GM19240 (cell line): Measurements from ENCODE around the gene CHD9.
"Not testable (repeated sequence)": the region's sequence is repeated elsewhere in the genome, so short reads cannot be mapped to it uniquely, and the experiment has no call there.

Source experiments
- DNase-seq: peaks from one replicate; pipeline ENCODE4 v3.0.0; 2011; ENCODE audit warnings: low spot score; ENCODE audit not compliant: insufficient read length

CHD9 gene

GRCh38 chr16:53045341-53046220, 9.2 kb upstream of the CHD9 start:
- DNase-seq = no peak

DNA sequence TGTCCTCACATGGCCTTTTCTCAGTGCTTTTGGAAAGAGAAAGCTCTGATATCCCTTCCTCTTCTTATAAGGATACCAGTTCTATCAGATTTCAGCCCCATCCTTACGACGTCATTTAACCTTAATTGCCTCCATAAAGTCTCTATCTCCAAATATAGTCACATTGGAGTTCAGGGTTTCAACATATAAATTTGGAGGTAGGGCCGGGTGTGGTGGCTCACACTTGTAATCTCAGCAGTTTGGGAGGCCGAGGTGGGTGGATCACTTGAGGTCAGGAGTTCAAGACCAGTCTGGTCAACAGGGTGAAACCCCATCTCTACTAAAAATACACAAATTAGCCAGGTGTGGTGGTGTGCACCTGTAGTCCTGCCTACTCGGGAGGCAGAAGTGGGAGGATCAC, 7.3 kb upstream of the CHD9 start:
- DNase-seq = not testable (repeated sequence)

GRCh38 chr16:53048139-53048915, 6.5 kb upstream of the CHD9 start:
- no peak for DNase-seq

DNA sequence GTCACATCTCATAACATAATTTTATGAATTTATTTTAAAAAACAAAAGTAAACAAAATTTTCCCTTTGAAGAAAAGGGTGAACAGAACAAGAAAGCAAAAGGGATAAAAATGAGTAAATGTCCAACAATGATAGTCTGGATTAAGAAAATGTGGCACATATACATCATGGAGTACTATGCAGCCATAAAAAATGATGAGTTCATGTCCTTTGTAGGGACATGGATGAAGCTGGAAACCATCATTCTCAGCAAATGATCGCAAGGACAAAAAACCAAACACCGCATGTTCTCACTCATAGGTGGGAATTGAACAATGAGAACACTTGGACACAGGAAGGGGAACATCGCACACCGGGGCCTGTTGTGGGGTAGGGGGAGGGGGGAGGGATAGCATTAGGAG, 3.5 kb upstream of the CHD9 start:
- not testable (repeated sequence) for DNase-seq

- DNase-seq = no peak
These were observed 2.0 kb upstream of the CHD9 start, which contains the start of gene CHD9NB for GRCh38 chr16:53052519-53053501. Gene CHD9NB, minus strand, starts transcription at chr16:53052897. Its CDS starts 8,739 bp downstream, at chr16:53044158.

DNA sequence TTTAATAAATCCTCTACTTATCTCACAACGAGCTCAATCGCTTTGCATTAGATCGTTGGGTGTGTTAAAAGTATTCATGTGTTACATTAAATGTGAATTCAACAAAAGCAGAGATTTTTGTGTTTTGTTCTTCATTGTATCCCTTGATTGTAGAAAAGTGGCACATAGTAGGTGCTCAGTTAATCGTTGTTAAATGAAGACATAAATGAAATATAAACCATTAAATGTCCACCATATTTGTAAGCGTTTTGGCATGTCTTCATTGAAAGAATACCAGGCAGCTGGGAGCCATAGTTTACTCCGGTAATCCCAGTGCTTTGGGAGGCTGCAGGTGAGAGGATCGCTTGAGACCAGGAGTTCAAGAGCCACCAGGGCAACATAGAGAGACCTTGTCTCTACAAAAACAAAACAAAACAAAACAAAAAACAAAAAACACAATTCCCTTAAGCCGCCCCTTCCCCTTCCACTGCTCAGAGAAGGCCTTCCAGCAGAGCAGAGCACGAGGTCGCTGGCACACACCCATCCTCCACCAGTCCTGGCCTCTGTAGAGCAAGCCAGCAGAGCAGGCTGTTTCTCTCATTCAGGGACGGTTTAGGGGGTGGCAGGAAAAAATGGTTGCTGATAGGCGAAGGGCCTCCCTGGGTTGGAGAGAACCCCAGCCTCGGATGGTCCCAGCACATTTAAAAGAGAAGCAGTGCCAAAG, 673 bp upstream of the CHD9 start:
- DNase-seq = no peak

GRCh38 chr16:53055541-53056391, 975 bp downstream of the CHD9 start:
- DNase-seq = no peak

DNA sequence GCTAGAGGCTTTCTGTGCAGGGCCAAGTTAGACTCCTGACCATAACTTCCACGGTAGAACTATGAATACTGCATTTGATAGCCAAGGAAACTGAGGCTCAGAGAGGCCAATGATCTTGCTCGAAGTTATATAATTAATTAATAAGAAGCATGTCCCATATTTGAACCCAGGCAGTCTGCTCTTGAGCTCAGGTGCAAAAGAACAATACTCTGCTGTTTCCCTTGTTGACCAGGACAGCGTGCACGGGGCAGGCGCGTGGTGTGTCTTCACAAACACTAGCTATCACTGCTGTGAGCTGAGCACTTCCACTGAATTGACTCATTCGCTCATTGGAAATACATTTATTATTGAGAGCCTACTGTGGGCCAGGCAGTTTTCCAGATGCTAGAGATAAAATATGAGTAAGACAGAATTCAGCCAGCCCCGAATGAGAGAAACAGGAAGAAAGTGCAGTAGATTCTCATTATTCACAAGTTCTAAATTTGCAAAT, 1.6 kb downstream of the CHD9 start:
- DNase-seq = no peak

- no peak for DNase-seq
These were observed 2.9 kb downstream of the CHD9 start for GRCh38 chr16:53057658-53058057.

DNA sequence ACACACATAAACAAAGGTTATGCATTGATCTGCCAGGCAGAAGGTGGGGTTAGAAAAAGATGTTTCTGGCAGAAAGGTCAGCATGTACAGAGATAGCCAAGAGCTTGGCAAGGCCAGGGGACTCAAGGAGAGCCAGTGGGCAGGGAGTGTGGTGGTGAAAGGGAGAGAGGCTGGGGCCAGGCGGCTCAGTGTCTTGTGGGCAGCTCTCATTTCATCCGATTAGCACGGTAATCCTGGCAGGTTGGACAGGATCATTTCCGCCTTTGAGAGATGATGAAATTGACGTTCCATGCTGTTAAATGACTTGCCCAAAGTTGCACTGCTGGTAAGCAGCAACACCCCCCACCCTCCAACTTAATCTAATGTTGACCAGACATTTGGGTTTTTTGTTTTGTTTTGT, 3.6 kb downstream of the CHD9 start:
- no peak for DNase-seq

DNA sequence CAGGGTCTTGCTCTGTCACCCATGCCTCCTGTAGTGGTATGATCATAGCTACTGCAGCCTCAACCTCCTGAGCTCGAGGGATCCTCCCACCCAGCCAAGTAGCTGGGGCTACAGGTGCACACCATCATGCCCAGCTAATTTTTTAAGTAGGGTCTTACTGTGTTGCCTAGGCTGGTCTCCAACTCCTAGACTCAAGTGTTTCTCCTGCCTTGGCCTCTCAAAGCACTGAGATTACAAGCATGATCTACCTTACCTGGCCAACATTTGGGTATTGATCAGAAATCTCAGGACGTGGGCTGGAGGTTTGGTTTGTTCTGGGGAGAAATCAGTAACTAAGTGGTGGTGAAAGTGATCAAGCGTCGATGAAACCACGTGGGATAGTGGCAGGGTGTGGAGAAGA, 4.1 kb downstream of the CHD9 start:
- DNase-seq = no peak

DNA sequence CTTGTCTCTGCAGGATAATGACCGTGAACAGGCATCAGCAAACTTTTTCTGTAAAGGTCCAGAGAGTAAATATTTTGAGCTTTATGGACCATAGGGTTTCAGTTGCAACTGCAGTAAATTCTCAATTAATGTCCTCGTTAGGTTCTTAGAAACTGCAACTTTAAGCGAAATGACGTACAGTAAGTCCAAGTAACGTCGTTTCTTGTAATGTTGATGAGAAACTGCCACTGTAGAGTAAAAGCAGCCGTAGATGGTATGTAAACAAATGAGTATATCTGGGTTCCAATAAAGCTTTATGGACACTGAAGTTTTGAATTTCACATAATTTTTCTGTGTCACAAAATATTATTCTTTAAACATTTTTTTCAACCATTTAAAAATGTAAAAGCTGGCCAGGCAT, 4.9 kb downstream of the CHD9 start:
- DNase-seq = no peak

DNA sequence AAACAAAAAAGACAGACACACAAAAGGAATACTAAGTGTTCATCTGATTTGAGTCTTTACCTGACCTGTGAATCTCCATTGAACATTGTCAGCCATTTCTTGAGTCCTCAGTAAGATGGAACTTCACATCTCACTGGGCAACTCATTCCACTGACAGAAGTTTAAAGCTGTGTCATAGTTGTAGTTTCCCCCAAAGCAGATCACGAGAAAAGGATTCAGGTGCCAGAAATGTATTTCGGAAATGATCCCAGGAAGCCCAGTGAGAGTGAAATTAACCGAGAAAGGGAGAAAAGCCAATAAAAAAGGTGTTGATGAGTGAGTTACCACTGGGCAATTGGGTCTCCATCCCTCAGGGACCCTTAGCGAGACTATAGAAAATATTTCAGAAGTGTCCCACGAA, 6.5 kb downstream of the CHD9 start:
- no peak for DNase-seq

- DNase-seq = peak; percentile 39
These were observed 6.9 kb downstream of the CHD9 start for GRCh38 chr16:53061701-53062159.

GRCh38 chr16:53064081-53064578, 9.3 kb downstream of the CHD9 start:
- no peak for DNase-seq

GRCh38 chr16:53065461-53066061, 10.8 kb downstream of the CHD9 start:
- DNase-seq = no peak

DNA sequence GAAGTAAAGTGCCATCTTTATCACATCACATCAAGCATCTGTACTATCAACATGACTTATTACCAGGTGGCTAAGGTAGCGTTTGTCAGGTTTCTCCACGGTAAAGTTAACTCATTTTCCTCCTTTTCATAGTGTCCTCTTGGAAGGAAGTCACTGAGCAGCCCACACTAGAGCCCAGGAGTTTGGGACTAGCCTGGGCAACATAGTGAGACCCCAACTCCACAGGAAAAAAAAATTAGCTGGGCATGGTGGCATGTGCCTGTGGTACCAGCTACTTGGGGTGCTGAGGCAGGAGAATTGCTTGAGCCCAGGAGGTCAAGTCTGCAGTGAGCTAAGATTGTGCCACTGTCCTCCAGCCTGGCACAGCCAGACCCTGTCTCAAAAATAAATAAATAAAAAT, 12.9 kb downstream of the CHD9 start:
- DNase-seq = no peak

GRCh38 chr16:53068423-53068833, 13.6 kb downstream of the CHD9 start:
- no peak for DNase-seq

- no peak for DNase-seq
These were observed 15.0 kb downstream of the CHD9 start for GRCh38 chr16:53069772-53070171.
